ENCODE results near the gene PLEKHA7.

PLEKHA7 gene

GRCh38 chr11:16786131-16786530, 228.1 kb downstream of the PLEKHA7 start:
- no peak for DNase-seq

- peak in 11 of 14 donors; percentile 13 to 50 (median 40) for DNase-seq
These were observed 228.6 kb downstream of the PLEKHA7 start for GRCh38 chr11:16785520-16786128.

GRCh38 chr11:16784666-16785065, 229.5 kb downstream of the PLEKHA7 start:
- no peak for DNase-seq

- DNase-seq, result no peak
These were observed 230.1 kb downstream of the PLEKHA7 start for GRCh38 chr11:16784097-16784496.

GRCh38 chr11:16783321-16783801, 230.9 kb downstream of the PLEKHA7 start:
- DNase-seq, result no peak

GRCh38 chr11:16781936-16782919, 232.0 kb downstream of the PLEKHA7 start:
- no peak for DNase-seq

- no peak for DNase-seq
These were observed 233.3 kb downstream of the PLEKHA7 start for GRCh38 chr11:16780698-16781550.

- DNase-seq, result no peak
These were observed 234.1 kb downstream of the PLEKHA7 start for GRCh38 chr11:16780146-16780545.

- DNase-seq, result no peak
These were observed 234.8 kb downstream of the PLEKHA7 start for GRCh38 chr11:16779436-16779835.

- no peak for DNase-seq
These were observed 235.3 kb downstream of the PLEKHA7 start for GRCh38 chr11:16778876-16779275.

- no peak for DNase-seq
These were observed 235.9 kb downstream of the PLEKHA7 start for GRCh38 chr11:16778286-16778685.

- no peak for DNase-seq
These were observed 236.6 kb downstream of the PLEKHA7 start for GRCh38 chr11:16777613-16777975.

GRCh38 chr11:16776711-16777612, 237.3 kb downstream of the PLEKHA7 start:
- DNase-seq, result peak in 3 of 14 donors; percentile 12 to 18 (median 18)

GRCh38 chr11:16775614-16776283, 238.5 kb downstream of the PLEKHA7 start:
- no peak for DNase-seq

GRCh38 chr11:16774936-16775613, 239.1 kb downstream of the PLEKHA7 start:
- DNase-seq, result no peak

- DNase-seq, result no peak
These were observed 240.0 kb downstream of the PLEKHA7 start for GRCh38 chr11:16773981-16774935.

- DNase-seq, result no peak
These were observed 242.1 kb downstream of the PLEKHA7 start for GRCh38 chr11:16772141-16772512.

- DNase-seq, result no peak
These were observed 242.7 kb downstream of the PLEKHA7 start for GRCh38 chr11:16771350-16772140.
